ENCODE results near the gene AIG1. TPM values are rescaled to one million over a fixed set of nuclear protein-coding genes. Genes with fewer than 3 reads are reported as not detected.

AIG1 gene
- total and polyA plus RNA-seq, 2 of the 13 experiments (the other 11 are each of a cell fraction or from before 2014, with no cell fraction given) = 115 to 197 TPM

DNA sequence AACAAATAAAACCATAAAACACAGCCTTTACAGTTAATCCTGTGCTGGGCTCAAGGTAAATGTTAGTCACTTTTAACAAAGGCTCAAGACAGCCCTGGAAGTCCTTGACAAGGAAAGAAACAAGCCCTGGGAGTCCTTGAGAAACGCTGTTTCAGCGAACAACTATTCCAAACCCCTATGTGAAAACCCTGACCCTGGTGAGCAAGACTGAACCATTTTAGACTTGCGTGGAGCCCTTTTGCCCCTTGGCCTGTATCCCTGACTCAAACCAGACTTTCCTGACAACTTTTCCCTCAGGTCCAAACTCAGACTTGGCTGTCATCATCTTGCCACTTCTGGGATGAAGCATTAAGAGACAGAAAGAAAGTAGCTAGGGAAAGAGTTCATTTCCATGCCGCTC, 180.4 kb downstream of the AIG1 start (continued):
- TF ChIP-seq HMG20A (CRISPR knock-in tag; IDR thresholded peaks at IDR 0.05; ENCODE audit: borderline replicate concordance) (no peak), ZNF224 (CRISPR knock-in tag; IDR thresholded peaks at IDR 0.05) (no peak), ZNF720 (CRISPR knock-in tag; IDR thresholded peaks at IDR 0.05) (no peak), PAX8 (CRISPR knock-in tag; IDR thresholded peaks at IDR 0.05; ENCODE audit: borderline replicate concordance) (no peak)
- TF ChIP-seq, protein P1, sequence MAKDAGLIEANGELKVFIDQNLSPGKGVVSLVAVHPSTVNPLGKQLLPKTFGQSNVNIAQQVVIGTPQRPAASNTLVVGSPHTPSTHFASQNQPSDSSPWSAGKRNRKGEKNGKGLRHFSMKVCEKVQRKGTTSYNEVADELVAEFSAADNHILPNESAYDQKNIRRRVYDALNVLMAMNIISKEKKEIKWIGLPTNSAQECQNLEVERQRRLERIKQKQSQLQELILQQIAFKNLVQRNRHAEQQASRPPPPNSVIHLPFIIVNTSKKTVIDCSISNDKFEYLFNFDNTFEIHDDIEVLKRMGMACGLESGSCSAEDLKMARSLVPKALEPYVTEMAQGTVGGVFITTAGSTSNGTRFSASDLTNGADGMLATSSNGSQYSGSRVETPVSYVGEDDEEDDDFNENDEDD (CRISPR knock-in tag; IDR thresholded peaks at IDR 0.05; ENCODE audit: borderline replicate concordance) = no peak

GRCh38 chr6:143241911-143242310, 181.2 kb downstream of the AIG1 start:
- in situ Hi-C loops (cut with HindIII; ENCODE audit: extremely low pct_ligation_motif_present, low pct_unique_long_range_greater_than_20kb) = no loop called here
- POLR2A ChIA-PET = no interaction called here

More at GRCh38 chr6:143241911-143242310, 181.2 kb downstream of the AIG1 start:
- Histone ChIP-seq H3K27ac (ENCODE audit: extremely low read length, insufficient read depth, low read length) (no peak overlapping the region), H3K9ac (ENCODE audit: insufficient read depth, low read depth, low read length) (no peak overlapping the region), H4K20me1 (ENCODE audit: insufficient read depth, low read length) (no peaks in the 10 kb centered on the region), H3K27me3 (ENCODE audit: control insufficient read depth in 1 of 2, insufficient read depth in 2 of 2, low read length in 2 of 2) (no peaks in the 10 kb centered on the region), H2AFZ (ENCODE audit: low read length) (no peak overlapping the region), H3K4me3 (replicated peaks in 1 of 3; ENCODE audit: insufficient read depth in 1 of 3, low read depth in 2 of 3, low read length in 3 of 3) (no peak overlapping the region), H3K79me2 (ENCODE audit: insufficient read depth, low read length) (no peaks in the 10 kb centered on the region), H3K36me3 (replicated peaks in 1 of 2; ENCODE audit: control insufficient read depth in 1 of 2, insufficient read depth in 2 of 2, low read length in 2 of 2) (no peaks in the 10 kb centered on the region), H3K4me1 (ENCODE audit: insufficient read depth, low read length) (no peaks in the 10 kb centered on the region), H3K9me3 (ENCODE audit: low read length) (no peaks in the 10 kb centered on the region), H3K4me2 (ENCODE audit: low read depth, low read length) (no peak overlapping the region)
- no TSS peak for BruUV-seq (replicated peaks)
- no peak for DNase-seq (ENCODE audit: low spot score)
- WGBS (ENCODE audit: low lambda C conversion rate) = 99% methylated on average over 5 of the region's 5 CpGs
- intact Hi-C loops (cut with micrococcal nuclease; ENCODE audit: unreplicated experiment) = no loop called here
- TF ChIP-seq ZNF780A (CRISPR knock-in tag; IDR thresholded peaks at IDR 0.05) (no peak), DR1 (CRISPR knock-in tag; IDR thresholded peaks at IDR 0.05) (no peak), TCF7L2 (IDR thresholded peaks at IDR 0.05; ENCODE audit: low read depth, low read length) (no peak), ISX (CRISPR knock-in tag; conservative IDR thresholded peaks at IDR 0.05) (no peak), ZSCAN9 (CRISPR knock-in tag; IDR thresholded peaks at IDR 0.05; ENCODE audit: borderline replicate concordance) (no peak), ARNTL (CRISPR knock-in tag; IDR thresholded peaks at IDR 0.05) (no peak), ZBTB42 (CRISPR knock-in tag; IDR thresholded peaks at IDR 0.05) (no peak)
- TF ChIP-seq, protein P2, sequence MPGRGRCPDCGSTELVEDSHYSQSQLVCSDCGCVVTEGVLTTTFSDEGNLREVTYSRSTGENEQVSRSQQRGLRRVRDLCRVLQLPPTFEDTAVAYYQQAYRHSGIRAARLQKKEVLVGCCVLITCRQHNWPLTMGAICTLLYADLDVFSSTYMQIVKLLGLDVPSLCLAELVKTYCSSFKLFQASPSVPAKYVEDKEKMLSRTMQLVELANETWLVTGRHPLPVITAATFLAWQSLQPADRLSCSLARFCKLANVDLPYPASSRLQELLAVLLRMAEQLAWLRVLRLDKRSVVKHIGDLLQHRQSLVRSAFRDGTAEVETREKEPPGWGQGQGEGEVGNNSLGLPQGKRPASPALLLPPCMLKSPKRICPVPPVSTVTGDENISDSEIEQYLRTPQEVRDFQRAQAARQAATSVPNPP (CRISPR knock-in tag; IDR thresholded peaks at IDR 0.05) = no peak
- no peak for FAIRE-seq
- CTCF ChIA-PET (ENCODE audit: low intra/inter-chr PET ratio, low total read pairs) = no interaction called here
- ATAC-seq = no peak

Data from HepG2 (cell line).